Left lobe of liver (tissue), 2 donors: Measurements from ENCODE around the gene PGAP6. TPM values are rescaled to one million over a fixed set of nuclear protein-coding genes. Genes with fewer than 3 reads are reported as not detected.
"Not testable (repeated sequence)": the region's sequence is repeated elsewhere in the genome, so short reads cannot be mapped to it uniquely, and the experiment has no call there.

Experiments
- ATAC-seq: fragments of 200-7000 bp; cut with Tn5 transposase; one replicate; pipeline ENCODE4 v1.9.1; 2020; ENCODE audit warnings: mild to moderate bottlenecking, moderate library complexity
- DNase-seq: peaks from one replicate; pipeline ENCODE4 v3.0.0-alpha.2; 2020; ENCODE audit warnings: low spot score
- total RNA-seq: library from RNA; stranded (reverse); gene quantifications from one replicate; pipeline ENCODE4 v1.2.1, GENCODE V29; 2021
- donor health status: DM: no; HTN: no; CAD: no; lungs with moderate emphysema.
- donor health status: DM: no; HTN: yes; CAD: no.

The PGAP6 gene
- total RNA-seq, 1 donor from 2014 or later = 32.6 TPM

DNA sequence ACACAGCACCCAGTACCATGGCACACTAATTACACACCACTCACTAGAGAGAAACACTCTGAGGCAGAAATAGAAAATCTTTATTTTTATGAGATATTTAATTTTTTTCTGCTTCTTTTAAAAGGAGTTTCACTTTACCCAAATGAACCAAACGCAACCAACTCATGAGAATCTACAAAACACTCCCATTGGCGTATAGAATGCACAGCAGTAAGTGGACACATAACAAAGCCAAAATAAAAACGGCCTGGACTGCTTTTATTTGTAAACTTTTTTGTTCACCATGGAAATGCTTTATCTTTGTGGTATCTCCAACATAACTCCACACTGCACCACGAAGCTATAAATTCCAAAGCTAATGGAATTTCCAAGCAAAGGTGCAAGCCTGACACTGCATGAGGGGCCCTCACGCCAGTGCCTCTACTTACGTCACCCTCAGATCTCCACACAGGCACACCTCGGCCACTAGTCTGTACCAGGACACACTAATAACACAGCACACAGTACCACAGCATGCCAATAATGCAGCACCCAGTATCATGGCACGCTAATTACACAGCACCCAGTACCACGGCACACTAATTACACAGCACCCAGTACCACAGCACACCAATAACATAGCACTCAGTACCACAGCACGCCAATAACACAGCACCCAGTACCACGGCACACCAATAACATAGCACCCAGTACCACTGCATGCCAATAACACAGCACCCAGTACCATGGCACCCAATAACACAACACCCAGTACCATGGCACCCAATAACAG lies 46.7 kb downstream of the PGAP6 start:
- not testable (repeated sequence) for ATAC-seq, DNase-seq

DNA sequence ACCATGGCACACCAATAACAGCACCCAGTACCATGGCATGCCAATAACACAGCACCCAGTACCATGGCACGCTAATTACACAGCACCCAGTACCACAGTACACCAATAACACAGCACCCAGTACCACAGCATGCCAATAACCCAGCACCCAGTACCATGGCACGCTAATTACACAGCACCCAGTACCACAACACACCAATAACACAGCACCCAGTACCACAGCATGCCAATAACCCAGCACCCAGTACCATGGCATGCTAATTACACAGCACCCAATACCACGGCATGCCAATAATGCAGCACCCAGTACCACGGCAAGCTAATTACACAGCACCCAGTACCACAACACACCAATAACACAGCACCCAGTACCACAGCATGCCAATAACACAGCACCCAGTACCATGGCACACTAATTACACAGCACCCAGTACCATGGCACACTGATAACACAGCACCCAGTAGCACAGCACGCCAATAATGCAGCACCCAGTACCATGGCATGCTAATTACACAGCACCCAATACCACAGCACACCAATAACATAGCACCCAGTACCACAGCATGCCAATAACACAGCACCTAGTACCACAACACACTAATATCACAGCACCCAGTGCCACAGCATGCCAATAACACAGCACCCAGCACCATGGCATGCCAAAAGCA lies 47.5 kb downstream of the PGAP6 start:
- not testable (repeated sequence) for ATAC-seq, DNase-seq

DNA sequence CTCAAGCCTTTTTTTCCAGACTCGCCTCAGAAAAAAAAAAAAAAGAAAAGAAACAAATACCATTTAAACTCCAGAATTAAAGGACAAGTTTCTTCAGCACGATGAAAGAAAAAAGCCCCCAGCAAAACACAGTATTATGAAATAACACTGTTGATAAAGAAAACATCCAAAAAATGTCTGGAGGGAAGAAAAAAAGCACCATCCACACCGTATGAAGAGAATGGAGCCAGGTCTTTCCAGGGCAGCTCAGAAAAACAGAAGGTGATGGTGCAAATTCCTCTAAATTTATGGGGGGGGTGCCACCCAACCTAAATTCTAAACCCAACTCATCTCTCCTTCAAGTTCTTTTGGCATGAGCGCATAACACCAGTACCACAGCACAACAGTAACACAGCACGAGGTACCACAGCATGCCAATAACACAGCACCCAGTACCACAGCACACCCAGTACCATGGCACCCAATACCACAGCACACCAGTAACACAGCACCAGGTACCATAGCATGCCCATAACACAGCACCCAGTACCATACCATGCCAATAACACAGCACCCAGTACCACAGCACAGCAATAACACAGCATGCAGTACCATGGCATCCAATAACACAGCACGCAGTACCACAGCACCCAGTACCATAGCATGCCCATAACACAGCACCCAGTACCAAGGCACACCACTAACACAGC lies 48.2 kb downstream of the PGAP6 start:
- no peak for ATAC-seq

DNA sequence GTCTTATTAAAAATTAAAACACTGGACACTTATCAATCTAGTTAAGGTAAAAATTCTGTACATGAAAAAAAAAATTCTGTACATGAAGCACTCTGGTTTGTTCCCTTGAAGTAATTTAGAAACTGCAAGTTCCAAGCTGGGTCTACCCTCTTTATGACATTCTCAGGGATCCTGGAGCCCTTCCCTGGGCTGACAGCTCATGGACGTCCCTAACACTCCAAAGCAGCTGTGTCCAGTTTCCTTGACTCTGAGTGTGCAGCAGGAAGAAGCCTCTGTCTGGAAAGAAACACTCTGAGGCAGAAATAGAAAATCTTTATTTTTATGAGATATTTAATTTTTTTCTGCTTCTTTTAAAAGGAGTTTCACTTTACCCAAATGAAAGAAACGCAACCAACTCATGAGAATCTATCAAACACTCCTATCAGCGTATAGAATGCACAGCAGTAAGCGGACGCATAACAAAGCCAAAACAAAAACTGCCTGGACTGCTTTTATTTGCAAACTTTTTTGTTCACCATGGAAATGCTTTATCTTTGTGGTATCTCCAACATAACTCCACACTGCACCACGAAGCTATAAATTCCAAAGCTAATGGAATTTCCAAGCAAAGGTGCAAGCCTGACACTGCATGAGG lies 50.5 kb downstream of the PGAP6 start:
- DNase-seq, ATAC-seq: not testable (repeated sequence)

More for the DNA sequence above, 48.2 kb downstream of the PGAP6 start:
- no peak for DNase-seq

DNA sequence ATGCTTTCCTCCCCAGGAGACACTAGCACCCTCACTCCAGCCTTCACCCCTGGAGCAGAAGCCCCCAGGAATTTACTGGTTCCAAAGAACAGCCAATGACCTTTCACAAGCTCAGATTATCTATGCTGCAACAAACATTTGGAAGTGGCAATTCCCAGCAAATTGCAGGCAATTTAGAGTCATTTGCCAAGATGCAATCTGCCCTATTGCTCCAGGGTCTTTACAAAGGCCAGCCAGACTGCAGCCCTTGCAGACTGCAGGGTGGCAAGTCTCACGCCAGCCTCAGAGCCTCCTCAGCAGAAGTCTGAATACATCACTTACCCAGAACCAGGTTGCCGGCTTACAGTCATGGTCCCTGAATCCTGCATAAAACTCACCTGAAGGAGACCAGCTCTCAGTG lies 51.0 kb downstream of the PGAP6 start:
- DNase-seq (no peak), ATAC-seq (no peak)

DNA sequence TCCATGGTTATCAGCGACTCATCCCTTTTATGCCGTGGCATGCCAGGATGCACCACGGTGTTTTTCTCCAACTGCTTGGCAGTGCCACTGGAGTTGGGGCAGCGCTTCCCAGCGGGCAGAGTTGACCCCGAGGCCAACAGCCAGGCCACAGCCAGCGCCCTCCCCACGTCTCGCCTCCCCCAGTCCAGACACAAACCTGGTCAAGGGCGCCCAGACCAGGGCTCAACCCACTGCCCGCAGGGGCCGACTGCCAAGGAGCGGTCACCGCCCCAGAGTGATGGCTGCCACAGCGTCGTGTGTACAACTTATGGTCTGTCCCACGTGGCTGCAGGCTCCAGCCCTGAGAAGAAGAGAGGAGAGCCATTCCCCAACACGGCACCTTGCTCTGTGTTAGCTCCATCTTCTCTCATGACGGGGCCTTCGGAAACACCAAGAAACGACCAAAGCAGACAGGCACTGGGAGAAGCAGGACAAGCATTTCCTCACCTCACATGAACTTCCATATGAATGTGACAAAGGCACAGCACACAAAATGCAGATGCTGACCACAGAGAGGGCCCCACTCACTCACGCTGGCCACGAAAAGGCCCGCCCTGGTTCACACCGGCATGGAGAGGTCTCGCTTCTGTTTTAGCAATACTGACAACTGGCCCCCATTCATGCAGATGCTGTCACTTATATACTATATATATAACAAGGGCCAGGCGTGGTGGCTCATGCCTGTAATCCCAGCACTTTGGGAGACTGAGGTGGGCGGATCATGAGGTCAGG lies 56.2 kb downstream of the PGAP6 start:
- ATAC-seq (no peak), DNase-seq (no peak)

DNA sequence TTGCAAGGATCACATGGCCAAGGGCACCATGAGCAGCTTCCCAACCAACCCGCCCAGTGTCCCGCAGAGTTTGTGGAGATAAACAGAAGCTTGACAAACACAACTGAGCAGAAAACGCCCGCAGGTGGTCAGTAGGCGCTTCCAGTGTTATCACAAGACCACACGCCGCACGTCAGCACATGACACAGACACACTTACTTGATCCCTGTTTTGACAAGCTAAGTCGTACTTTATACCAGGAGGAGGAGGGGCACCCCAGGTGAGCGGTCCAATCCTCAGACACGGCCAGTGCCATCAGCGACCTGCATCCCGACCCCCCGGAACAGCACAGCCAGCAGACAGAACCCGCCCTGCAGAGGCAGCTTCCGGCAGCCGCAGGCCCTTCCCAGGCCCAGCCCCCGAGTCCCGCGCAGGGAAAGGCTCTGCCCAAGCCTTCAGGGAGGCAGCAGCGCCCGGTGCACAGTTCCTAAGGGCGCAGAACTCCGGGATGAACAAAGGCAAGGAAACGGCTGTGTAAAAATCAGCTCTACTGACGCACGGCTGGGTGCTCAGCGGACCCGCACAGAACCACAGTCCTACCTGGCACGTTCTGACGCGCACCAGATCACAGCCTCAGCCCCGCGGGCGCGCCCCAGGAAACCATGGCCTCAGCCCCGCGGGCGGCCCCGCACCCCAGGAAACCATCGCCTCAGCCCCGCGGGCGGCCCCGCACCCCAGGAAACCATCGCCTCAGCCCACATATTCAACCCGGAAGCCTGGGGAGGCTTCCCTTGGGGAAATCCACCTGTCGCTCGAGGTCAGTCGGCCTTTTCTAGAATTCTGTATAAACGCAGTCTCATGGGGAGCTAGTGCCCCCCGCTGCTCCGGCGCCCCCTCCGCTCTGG lies 57.1 kb downstream of the PGAP6 start:
- ATAC-seq (no peak), DNase-seq (no peak)

DNA sequence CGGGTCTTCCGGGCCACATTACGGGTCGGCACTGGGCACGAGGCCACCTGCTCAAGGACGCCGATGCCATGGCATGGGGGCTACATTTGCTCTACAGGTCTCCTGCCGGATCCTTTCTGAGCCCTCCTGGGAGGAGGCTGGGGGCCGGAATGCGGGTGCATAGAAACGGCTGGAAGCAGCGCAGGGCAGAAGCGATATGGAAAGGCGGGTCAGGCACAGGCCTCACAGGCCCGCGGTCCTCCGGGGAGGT lies 57.7 kb downstream of the PGAP6 start:
- DNase-seq = no peak
- no peak for ATAC-seq

DNA sequence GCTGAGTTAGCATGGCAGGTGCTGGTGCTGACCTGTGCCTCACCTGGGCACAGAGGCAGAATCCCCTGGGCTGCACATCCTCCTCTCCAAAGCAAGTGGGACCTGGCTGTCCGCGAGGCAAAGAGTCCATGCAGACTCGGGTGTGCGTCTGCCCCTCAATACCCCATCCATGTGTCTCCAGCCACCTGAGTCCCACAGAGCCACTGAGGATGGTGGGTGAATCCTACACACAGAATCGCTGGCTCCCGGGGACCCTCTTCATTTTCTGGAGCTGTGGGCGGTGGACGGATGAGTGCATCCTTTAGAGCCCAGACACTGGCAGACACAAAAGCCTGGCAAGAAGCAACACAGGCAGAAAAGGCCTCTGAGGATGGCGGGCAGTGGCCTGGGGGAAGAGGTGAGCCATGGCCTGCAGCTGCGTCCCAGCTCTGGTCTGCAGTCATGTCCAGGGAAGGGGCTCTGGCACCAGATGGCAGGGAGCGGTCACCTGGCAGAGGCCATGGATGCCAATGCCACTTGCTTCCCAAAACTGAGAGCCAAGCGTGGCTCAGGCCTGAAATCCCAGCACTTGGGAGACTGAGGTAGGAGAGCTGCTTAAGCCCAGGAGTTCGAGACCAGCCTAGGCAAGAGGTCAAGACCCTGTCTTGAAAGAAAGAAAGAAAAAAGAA lies 59.2 kb downstream of the PGAP6 start:
- ATAC-seq (no peak), DNase-seq (no peak)

DNA sequence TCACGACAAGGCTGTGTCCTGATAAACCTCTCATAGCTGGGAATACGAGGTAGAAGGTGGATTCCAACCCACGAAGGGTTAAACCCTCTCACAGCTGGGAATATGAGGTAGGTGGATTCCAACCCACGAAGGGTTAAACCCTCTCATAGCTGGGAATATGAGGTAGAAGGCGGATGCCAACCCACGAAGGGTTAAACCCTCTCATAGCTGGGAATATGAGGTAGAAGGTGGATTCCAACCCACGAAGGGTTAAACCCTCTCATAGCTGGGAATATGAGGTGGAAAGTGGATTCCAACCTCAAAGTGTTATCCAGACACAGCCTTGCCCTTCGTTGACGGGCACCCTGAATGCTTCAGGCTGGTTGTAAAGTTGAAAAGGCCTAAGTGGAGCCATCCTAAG lies 60.2 kb downstream of the PGAP6 start:
- DNase-seq (no peak), ATAC-seq (no peak)

Other genes with a start within 250 kb of the PGAP6 start
- 14.9 TPM for gene NPRL3, start 243.3 kb downstream of the PGAP6 start, total RNA-seq
- 0.81 TPM for gene HBZ, start 229.3 kb downstream of the PGAP6 start, total RNA-seq
- 0.40 TPM for gene HBM, start 216.0 kb downstream of the PGAP6 start, total RNA-seq
- 67.1 TPM for gene HBA2, start 209.1 kb downstream of the PGAP6 start, total RNA-seq
- 112 TPM for gene HBA1, start 205.3 kb downstream of the PGAP6 start, total RNA-seq
- gene HBQ1, start 201.5 kb downstream of the PGAP6 start, total RNA-seq = not detected
- gene LUC7L, start 152.5 kb downstream of the PGAP6 start, total RNA-seq = 29.9 TPM
- gene FAM234A, start 147.2 kb downstream of the PGAP6 start, total RNA-seq = 35.8 TPM
- 0.70 TPM for gene RGS11, start 106.0 kb downstream of the PGAP6 start, total RNA-seq
- gene ARHGDIG, start 101.4 kb downstream of the PGAP6 start, total RNA-seq = 0.70 TPM
- 0.23 TPM for gene PDIA2, start 98.8 kb downstream of the PGAP6 start, total RNA-seq
- 8.5 TPM for gene AXIN1, start 29.3 kb downstream of the PGAP6 start, total RNA-seq
- gene MRPL28, start 11.4 kb downstream of the PGAP6 start, total RNA-seq = 36.1 TPM
- 64.9 TPM for gene NME4, start 15.2 kb upstream of the PGAP6 start, total RNA-seq
- 109 TPM for gene DECR2, start 19.9 kb upstream of the PGAP6 start, total RNA-seq
- 24.1 TPM for gene RAB11FIP3, start 43.7 kb upstream of the PGAP6 start, total RNA-seq
- gene CAPN15, start 145.7 kb upstream of the PGAP6 start, total RNA-seq = 31.6 TPM
- not detected for gene PRR35, start 178.4 kb upstream of the PGAP6 start, total RNA-seq
- 0.28 TPM for gene NHLRC4, start 185.0 kb upstream of the PGAP6 start, total RNA-seq
- 42.1 TPM for gene PIGQ, start 188.0 kb upstream of the PGAP6 start, total RNA-seq
- 15.5 TPM for gene RAB40C, start 208.1 kb upstream of the PGAP6 start, total RNA-seq
- 0.96 TPM for gene WFIKKN1, start 249.0 kb upstream of the PGAP6 start, total RNA-seq